ENCODE data around the gene CCT8. TPM values are rescaled to one million over a fixed set of nuclear protein-coding genes. Genes with fewer than 3 reads are reported as not detected.

Gene CCT8
- total RNA-seq, 1 donor from 2014 or later = 179 TPM

- ChIA-PET CTCF (no interaction called here), POLR2A (interaction anchor here (0.6 to 7.0 kb wide), 7 partner anchors 13 to 226 kb away, joined by 4 to 91 read pairs (median 18); partner anchors contain the start of genes BACH1, RWDD2B and USP16)
- Mint-ChIP-seq H3K27ac (peak overlapping the region; percentile 52), H3K36me3 (ENCODE audit: low read depth) (peaks cover 23% of the 10 kb centered on the region), H3K9me3 (no peaks in the 10 kb centered on the region), H3K4me1 (peaks cover 68% of the 10 kb centered on the region), H3K4me3 (peak overlapping the region; percentile 45), H3K27me3 (no peaks in the 10 kb centered on the region)
- TF ChIP-seq CTCF (IDR thresholded peaks at IDR 0.05) = no peak
- ATAC-seq (ENCODE audit: low read depth) (no peak), DNase-seq (no peak)
- intact Hi-C loops (cut with micrococcal nuclease) = no loop called here
Observed at GRCh38 chr21:29074783-29075182, 1.3 kb upstream of the CCT8 start.

DNA sequence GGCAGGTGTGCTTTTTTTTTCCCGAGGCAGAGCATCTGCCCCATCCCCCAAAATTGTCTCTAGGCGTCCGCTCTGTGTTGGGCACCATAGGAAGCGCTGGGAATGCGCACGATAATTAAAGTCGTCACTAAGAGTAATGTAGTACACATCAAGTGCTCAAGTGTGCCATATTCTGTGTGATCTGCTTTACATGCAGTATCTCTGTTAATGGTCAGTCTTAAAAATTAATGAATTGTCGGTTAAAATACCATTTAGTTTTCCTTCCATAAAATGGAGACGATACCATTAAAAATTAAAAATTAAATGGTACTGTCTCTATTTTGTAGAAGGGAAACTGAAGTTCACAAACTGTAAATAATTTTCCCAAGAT lies 544 bp upstream of the CCT8 start:
- no peak for TF ChIP-seq CTCF (IDR thresholded peaks at IDR 0.05)
- Mint-ChIP-seq H3K4me1 (peaks cover 60% of the 10 kb centered on the region), H3K36me3 (ENCODE audit: low read depth) (peaks cover 29% of the 10 kb centered on the region), H3K4me3 (peak overlapping the region; percentile 98), H3K27ac (peak overlapping the region; percentile 98), H3K27me3 (no peaks in the 10 kb centered on the region), H3K9me3 (no peaks in the 10 kb centered on the region)
- ATAC-seq (ENCODE audit: low read depth) (peak; percentile 22), DNase-seq (no peak)
- POLR2A ChIA-PET = interaction anchor here (0.7 to 7.0 kb wide), 11 partner anchors 12 to 227 kb away, joined by 3 to 91 read pairs (median 17); partner anchors contain the start of genes BACH1, LTN1, RWDD2B and USP16
- intact Hi-C loops (cut with micrococcal nuclease) = no loop called here
- CTCF ChIA-PET = no interaction called here

- POLR2A ChIA-PET = interaction anchor here (0.9 to 7.0 kb wide), 9 partner anchors 15 to 299 kb away, joined by 3 to 91 read pairs (median 17); partner anchors contain the start of genes BACH1, LTN1 and USP16
- Mint-ChIP-seq H3K4me1 (peaks cover 51% of the 10 kb centered on the region), H3K27me3 (no peaks in the 10 kb centered on the region), H3K36me3 (ENCODE audit: low read depth) (peaks cover 38% of the 10 kb centered on the region), H3K9me3 (no peaks in the 10 kb centered on the region), H3K4me3 (peak overlapping the region; percentile 98), H3K27ac (peak overlapping the region; percentile 98)
- intact Hi-C loops (cut with micrococcal nuclease) = loop anchor here (1.0 to 2.0 kb wide), 11 partner anchors 14 to 275 kb away; partner anchors contain the start of genes LTN1, RWDD2B and USP16
- CTCF ChIA-PET = no interaction called here
- DNase-seq (no peak), ATAC-seq (ENCODE audit: low read depth) (no peak)
- TF ChIP-seq CTCF (IDR thresholded peaks at IDR 0.05) = no peak
Observed at GRCh38 chr21:29072873-29073221, 601 bp downstream of the CCT8 start.

DNA sequence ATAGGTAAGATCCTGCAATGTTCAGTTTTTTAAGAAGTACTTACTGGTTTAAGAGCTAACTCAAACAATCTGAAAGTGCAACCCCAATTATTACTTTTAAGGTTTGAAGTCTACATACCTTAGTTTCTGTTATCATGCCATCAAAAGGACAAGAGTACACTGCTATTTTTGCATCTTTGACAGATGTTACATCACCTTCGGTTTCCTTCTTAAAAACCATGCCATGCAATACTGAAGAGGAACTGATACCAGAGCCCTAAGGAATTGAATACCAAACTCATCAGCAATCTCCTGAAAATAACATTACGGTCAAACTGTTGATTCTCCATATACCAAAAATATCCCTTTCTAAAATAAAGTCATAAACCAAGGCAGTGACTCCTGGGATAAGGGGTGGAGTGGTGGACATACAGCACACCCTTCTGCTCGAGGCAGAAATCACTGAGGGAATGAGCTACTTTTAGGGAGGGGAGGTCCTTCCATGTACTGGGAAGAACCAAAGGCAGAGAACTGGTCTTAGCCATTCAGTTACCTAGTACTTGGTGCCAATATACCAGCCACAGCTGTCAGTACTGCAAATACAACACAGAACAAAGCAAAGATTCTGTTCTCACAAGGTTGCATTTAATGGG lies 8.5 kb downstream of the CCT8 start:
- intact Hi-C loops (cut with micrococcal nuclease) = no loop called here
- H3K27me3 Mint-ChIP-seq = no peaks in the 10 kb centered on the region

More for the DNA sequence above, 8.5 kb downstream of the CCT8 start:
- ChIA-PET POLR2A (interaction anchor here (0.7 to 1.3 kb wide), 2 partner anchors 40 to 64 kb away, joined by 3 to 9 read pairs; partner anchors contain the start of gene USP16), CTCF (no interaction called here)
- Mint-ChIP-seq H3K27ac (peak overlapping the region; percentile 61), H3K4me3 (no peak overlapping the region), H3K36me3 (ENCODE audit: low read depth) (peaks cover 86% of the 10 kb centered on the region), H3K9me3 (no peaks in the 10 kb centered on the region), H3K4me1 (peaks cover 12% of the 10 kb centered on the region)
- ATAC-seq (ENCODE audit: low read depth) (peak; percentile 67), DNase-seq (no peak)
- TF ChIP-seq CTCF (IDR thresholded peaks at IDR 0.05) = no peak

Data from activated B cell treated with CpG ODN at 0.5 μM for 24 hours (primary cell).